Urinary bladder (tissue), 4 donors: Measurements from ENCODE around the gene RALGPS1. TPM values are rescaled to one million over a fixed set of nuclear protein-coding genes. Genes with fewer than 3 reads are reported as not detected.

Experiments used
- DNase-seq: peaks from one replicate; pipeline ENCODE4 v3.0.0-alpha.2; 2015; ENCODE audit errors: extremely low spot score
- H3K27ac ChIP-seq: one replicate; pipeline ENCODE4 v1.5.1; 2013; ENCODE audit warnings: low read depth, mild to moderate bottlenecking, moderate library complexity
- H3K36me3 ChIP-seq: one replicate; pipeline ENCODE4 v1.6.1; 2013; ENCODE audit warnings: mild to moderate bottlenecking, moderate library complexity; ENCODE audit not compliant: insufficient read depth
- H3K4me1 ChIP-seq: one replicate; pipeline ENCODE4 v1.6.1; 2013; ENCODE audit warnings: mild to moderate bottlenecking, moderate library complexity; ENCODE audit not compliant: insufficient read depth
- H3K4me3 ChIP-seq: one replicate; pipeline ENCODE4 v1.5.1; 2013; ENCODE audit warnings: low read depth, low read length
- WGBS: extraction: QIAGEN DNeasy Blood & Tissue Kit; methylation state at CpG from one replicate; pipeline ENCODE4 v1.1.7; 2013; 5-methylcytosine and 5-hydroxymethylcytosine counted together
- polyA plus RNA-seq: library from polyadenylated mRNA; stranded (reverse); fragments of 200-250 nt; gene quantifications from one replicate; pipeline ENCODE4 v1.2.3, GENCODE V29; 2013
- total RNA-seq: library from RNA; depleted of rRNA; stranded (reverse); fragments of >200 nt; gene quantifications from one replicate; pipeline ENCODE4 v1.2.3, GENCODE V29; 2014
- donor health status: healthy with polysubstance abuse.
- donor health status: healthy.

The RALGPS1 gene
- total and polyA plus RNA-seq, 2 donors = 8.9 to 21.8 TPM

GRCh38 chr9:127209220-127209619 is 294.6 kb downstream of the RALGPS1 start:
- H3K36me3 ChIP-seq = no peaks in the 10 kb centered on the region
- H3K27ac ChIP-seq = no peak overlapping the region
- H3K4me3 ChIP-seq = no peak overlapping the region
- no peaks in the 10 kb centered on the region for H3K4me1 ChIP-seq
- WGBS = 88% methylated on average over 7 of the region's 7 CpGs
- no peak for DNase-seq

- H3K27ac ChIP-seq = no peak overlapping the region
- 68% methylated on average over 18 of the region's 18 CpGs for WGBS
- H3K4me1 ChIP-seq = no peaks in the 10 kb centered on the region
- DNase-seq = no peak
- H3K4me3 ChIP-seq = no peak overlapping the region
- H3K36me3 ChIP-seq = no peaks in the 10 kb centered on the region
These were observed 295.5 kb downstream of the RALGPS1 start for GRCh38 chr9:127209948-127210640.

GRCh38 chr9:127210851-127211730 is 296.5 kb downstream of the RALGPS1 start:
- WGBS = 85% methylated on average over 20 of the region's 20 CpGs
- no peaks in the 10 kb centered on the region for H3K36me3 ChIP-seq
- no peak overlapping the region for H3K27ac ChIP-seq
- H3K4me1 ChIP-seq = no peaks in the 10 kb centered on the region
- DNase-seq = no peak
- H3K4me3 ChIP-seq = no peak overlapping the region

- no peak for DNase-seq
- 96% methylated on average over 11 of the region's 11 CpGs for WGBS
- Histone ChIP-seq H3K27ac (no peak overlapping the region), H3K4me3 (no peak overlapping the region), H3K4me1 (no peaks in the 10 kb centered on the region), H3K36me3 (no peaks in the 10 kb centered on the region)
These were observed 297.4 kb downstream of the RALGPS1 start for GRCh38 chr9:127211983-127212382.

GRCh38 chr9:127212453-127212852 is 297.9 kb downstream of the RALGPS1 start:
- no peak for DNase-seq
- H3K4me3 ChIP-seq = no peak overlapping the region
- WGBS = 92% methylated on average over 9 of the region's 9 CpGs
- H3K36me3 ChIP-seq = no peaks in the 10 kb centered on the region
- H3K4me1 ChIP-seq = no peaks in the 10 kb centered on the region
- no peak overlapping the region for H3K27ac ChIP-seq

- WGBS = 85% methylated on average over 4 of the region's 4 CpGs
- H3K27ac ChIP-seq = no peak overlapping the region
- H3K4me1 ChIP-seq = no peaks in the 10 kb centered on the region
- no peaks in the 10 kb centered on the region for H3K36me3 ChIP-seq
- H3K4me3 ChIP-seq = no peak overlapping the region
- no peak for DNase-seq
These were observed 299.3 kb downstream of the RALGPS1 start for GRCh38 chr9:127213859-127214258.

GRCh38 chr9:127214421-127215267 is 300.1 kb downstream of the RALGPS1 start:
- Histone ChIP-seq H3K27ac (no peak overlapping the region), H3K36me3 (no peaks in the 10 kb centered on the region), H3K4me3 (no peak overlapping the region), H3K4me1 (no peaks in the 10 kb centered on the region)
- WGBS = 35% methylated on average over 6 of the region's 6 CpGs
- no peak for DNase-seq

- H3K27ac ChIP-seq = no peak overlapping the region
- H3K36me3 ChIP-seq = no peaks in the 10 kb centered on the region
- H3K4me1 ChIP-seq = no peaks in the 10 kb centered on the region
- no peak for DNase-seq
- no peak overlapping the region for H3K4me3 ChIP-seq
- 88% methylated on average over 14 of the region's 14 CpGs for WGBS
These were observed 301.0 kb downstream of the RALGPS1 start for GRCh38 chr9:127215268-127216209.

GRCh38 chr9:127216210-127216887 is 301.8 kb downstream of the RALGPS1 start:
- Histone ChIP-seq H3K27ac (no peak overlapping the region), H3K4me1 (no peaks in the 10 kb centered on the region), H3K4me3 (no peak overlapping the region), H3K36me3 (no peaks in the 10 kb centered on the region)
- no peak for DNase-seq
- WGBS = 93% methylated on average over 7 of the region's 7 CpGs

- Histone ChIP-seq H3K27ac (no peak overlapping the region), H3K4me1 (no peaks in the 10 kb centered on the region), H3K4me3 (no peak overlapping the region), H3K36me3 (no peaks in the 10 kb centered on the region)
- DNase-seq = no peak
- 89% methylated on average over 5 of the region's 5 CpGs for WGBS
These were observed 302.3 kb downstream of the RALGPS1 start for GRCh38 chr9:127216888-127217217.

GRCh38 chr9:127218818-127219217 is 304.2 kb downstream of the RALGPS1 start:
- Histone ChIP-seq H3K27ac (no peak overlapping the region), H3K4me3 (no peak overlapping the region), H3K36me3 (no peaks in the 10 kb centered on the region), H3K4me1 (no peaks in the 10 kb centered on the region)
- DNase-seq = no peak
- WGBS = 85% methylated on average over 10 of the region's 10 CpGs

GRCh38 chr9:127219520-127219919 is 304.9 kb downstream of the RALGPS1 start:
- Histone ChIP-seq H3K27ac (no peak overlapping the region), H3K36me3 (no peaks in the 10 kb centered on the region), H3K4me3 (no peak overlapping the region), H3K4me1 (no peaks in the 10 kb centered on the region)
- 77% methylated on average over 6 of the region's 6 CpGs for WGBS
- no peak for DNase-seq
